ENCODE results near the gene BTBD17. TPM values are rescaled to one million over a fixed set of nuclear protein-coding genes. Genes with fewer than 3 reads are reported as not detected.

The BTBD17 gene
- total RNA-seq, 3 donors from 2014 or later (not counting 1 experiment from before 2014, with no cell fraction given): 0.48 TPM; not detected in 2

GRCh38 chr17:74345433-74346241, 16.0 kb downstream of the BTBD17 start:
- Mint-ChIP-seq H3K27me3 (ENCODE audit: low read depth in 2 of 2) (peaks cover 0 to 11% of the 10 kb centered on the region in 2 donors), H3K4me1 (no peaks in the 10 kb centered on the region), H3K9me3 (no peaks in the 10 kb centered on the region), H3K27ac (no peak overlapping the region), H3K4me3 (no peak overlapping the region), H3K36me3 (no peaks in the 10 kb centered on the region)
- Histone ChIP-seq H3K27me3 (ENCODE audit: control insufficient read depth, insufficient read depth, low read length) (no peaks in the 10 kb centered on the region), H3K36me3 (ENCODE audit: control insufficient read depth, insufficient read depth, low read length) (no peaks in the 10 kb centered on the region), H3K4me1 (ENCODE audit: control insufficient read depth, insufficient read depth, low read length) (no peaks in the 10 kb centered on the region), H3K9me3 (ENCODE audit: control insufficient read depth, insufficient read depth, low read length) (no peaks in the 10 kb centered on the region), H3K27ac (ENCODE audit: low read length) (no peak overlapping the region), H3K4me3 (ENCODE audit: low read length) (no peak overlapping the region)
- DNase-seq: no peak
- ATAC-seq: no peak
- no peak for TF ChIP-seq CTCF (IDR thresholded peaks at IDR 0.05)
- intact Hi-C loops (cut with micrococcal nuclease): no loop called here
- WGBS (ENCODE audit: insufficient coverage): 82% methylated on average over 11 of the region's 13 CpGs

GRCh38 chr17:74344658-74345057, 17.0 kb downstream of the BTBD17 start:
- no peaks in the 10 kb centered on the region for H3K4me1 Mint-ChIP-seq
- H3K36me3 Mint-ChIP-seq: no peaks in the 10 kb centered on the region
- Histone ChIP-seq H3K4me3 (ENCODE audit: low read length) (no peak overlapping the region), H3K27ac (ENCODE audit: low read length) (no peak overlapping the region), H3K4me1 (ENCODE audit: control insufficient read depth, insufficient read depth, low read length) (no peaks in the 10 kb centered on the region), H3K36me3 (ENCODE audit: control insufficient read depth, insufficient read depth, low read length) (no peaks in the 10 kb centered on the region), H3K27me3 (ENCODE audit: control insufficient read depth, insufficient read depth, low read length) (no peaks in the 10 kb centered on the region), H3K9me3 (ENCODE audit: control insufficient read depth, insufficient read depth, low read length) (no peaks in the 10 kb centered on the region)
- no peak for ATAC-seq
- no peak for TF ChIP-seq CTCF (IDR thresholded peaks at IDR 0.05)
- H3K27me3 Mint-ChIP-seq (ENCODE audit: low read depth in 2 of 2): peaks cover 0 to 5% of the 10 kb centered on the region in 2 donors
- DNase-seq: no peak
- H3K9me3 Mint-ChIP-seq: no peaks in the 10 kb centered on the region
- intact Hi-C loops (cut with micrococcal nuclease): no loop called here
- H3K4me3 Mint-ChIP-seq: no peak overlapping the region
- no peak overlapping the region for H3K27ac Mint-ChIP-seq
- WGBS (ENCODE audit: insufficient coverage): 92% methylated on average over 21 of the region's 21 CpGs

GRCh38 chr17:74343526-74344284, 18.0 kb downstream of the BTBD17 start:
- Mint-ChIP-seq H3K36me3 (no peaks in the 10 kb centered on the region), H3K4me1 (no peaks in the 10 kb centered on the region), H3K27ac (no peak overlapping the region), H3K4me3 (no peak overlapping the region), H3K9me3 (no peaks in the 10 kb centered on the region), H3K27me3 (ENCODE audit: low read depth in 2 of 2) (peaks cover 0 to 4% of the 10 kb centered on the region in 2 donors)
- no peak for TF ChIP-seq CTCF (IDR thresholded peaks at IDR 0.05)
- H3K4me1 ChIP-seq (ENCODE audit: control insufficient read depth, insufficient read depth, low read length): no peaks in the 10 kb centered on the region
- H3K9me3 ChIP-seq (ENCODE audit: control insufficient read depth, insufficient read depth, low read length): no peaks in the 10 kb centered on the region
- H3K4me3 ChIP-seq (ENCODE audit: low read length): no peak overlapping the region
- H3K36me3 ChIP-seq (ENCODE audit: control insufficient read depth, insufficient read depth, low read length): no peaks in the 10 kb centered on the region
- ATAC-seq: no peak
- 81% methylated on average over 9 of the region's 9 CpGs for whole genome bisulfite sequencing (ENCODE audit: insufficient coverage)
- no peak for DNase-seq
- H3K27ac ChIP-seq (ENCODE audit: low read length): no peak overlapping the region
- no peaks in the 10 kb centered on the region for H3K27me3 ChIP-seq (ENCODE audit: control insufficient read depth, insufficient read depth, low read length)
- intact Hi-C loops (cut with micrococcal nuclease): no loop called here
